Endodermal cell (in vitro differentiated cells): ENCODE measurements around the gene TSPAN17. TPM values are rescaled to one million over a fixed set of nuclear protein-coding genes. Genes with fewer than 3 reads are reported as not detected.

Experiments used
- DNase-seq: peaks from one replicate; pipeline ENCODE4 v3.0.0-alpha.2; 2017
- H3K27ac ChIP-seq: 2 replicates; pipeline ENCODE4 v1.5.1; 2013; ENCODE audit warnings: mild to moderate bottlenecking, low read depth, low read length, moderate library complexity
- H3K27me3 ChIP-seq: 2 replicates; pipeline ENCODE4 v1.6.1; 2013; ENCODE audit warnings: mild to moderate bottlenecking, low read length, moderate library complexity; ENCODE audit not compliant: insufficient read depth, control insufficient read depth, poor library complexity, severe bottlenecking
- H3K36me3 ChIP-seq: 2 replicates; pipeline ENCODE4 v1.7.0; 2013; ENCODE audit warnings: mild to moderate bottlenecking, low read length, moderate library complexity; ENCODE audit not compliant: control insufficient read depth, insufficient read depth
- H3K4me1 ChIP-seq: one replicate; pipeline ENCODE4 v1.7.0; 2013; ENCODE audit warnings: low read length; ENCODE audit not compliant: control insufficient read depth, insufficient read depth
- H3K4me3 ChIP-seq: 2 replicates; pipeline ENCODE4 v1.5.1; 2013; ENCODE audit warnings: mild to moderate bottlenecking, low read length, moderate library complexity
- H3K9ac ChIP-seq: 2 replicates; pipeline ENCODE4 v1.6.1; 2013; ENCODE audit warnings: mild to moderate bottlenecking, low read length, moderate library complexity; ENCODE audit not compliant: poor library complexity, severe bottlenecking; ENCODE audit errors: extremely low read depth
- H3K9me3 ChIP-seq: 2 replicates; pipeline ENCODE4 v1.6.1; 2013; ENCODE audit warnings: mild to moderate bottlenecking, low read length, moderate library complexity; ENCODE audit not compliant: control insufficient read depth
- H3K27ac Mint-ChIP-seq: 2 replicates; pipeline ENCODE4 v1.8.0; 2020; ENCODE audit warnings: mixed read lengths
- H3K27me3 Mint-ChIP-seq: 2 replicates; pipeline ENCODE4 v1.8.0; 2021; ENCODE audit warnings: mild to moderate bottlenecking, mixed read lengths; ENCODE audit not compliant: insufficient read depth
- H3K36me3 Mint-ChIP-seq: 2 replicates; pipeline ENCODE4 v1.8.0; 2020; ENCODE audit warnings: low read depth, mixed read lengths
- H3K4me1 Mint-ChIP-seq: 2 replicates; pipeline ENCODE4 v1.8.0; 2020; ENCODE audit warnings: mixed read lengths
- H3K4me3 Mint-ChIP-seq: 2 replicates; pipeline ENCODE4 v1.8.0; 2020; ENCODE audit warnings: mild to moderate bottlenecking, moderate library complexity, mixed read lengths
- H3K9me3 Mint-ChIP-seq: 2 replicates; pipeline ENCODE4 v1.8.0; 2020; ENCODE audit warnings: mild to moderate bottlenecking, mixed read lengths
- CTCF ChIP-seq: fragments of 200-600 bp; sonication (generic); conservative IDR thresholded peaks from 2 replicates; pipeline ENCODE4 v1.5.0; 2021; ENCODE audit warnings: antibody characterized with exemption, mild to moderate bottlenecking
- WGBS, 2 experiments: methylation state at CpG; one replicate each; pipeline versions ENCODE4 v1.1.5 to v1.1.7; 2013; ENCODE audit warnings: missing lambda C conversion rate in 2 of 2, mixed read lengths in 1 of 2; ENCODE audit not compliant: insufficient coverage in 1 of 2, insufficient read length in 1 of 2; 5-methylcytosine and 5-hydroxymethylcytosine counted together
- total RNA-seq, 2 donors: library from RNA; stranded (reverse); fragmentation: NEBNext Ultra II Directional in 1 of 2; extraction: Animal tissue kit (Norgen Biotek cat#: 25700) in 1 of 2; gene quantifications; 2 replicates in 1 of 2; 3 replicates in 1 of 2; pipeline ENCODE4 v1.2.1, GENCODE V29; 2021

TSPAN17 gene
- total RNA-seq, 2 donors from 2014 or later = 49.3 to 50.3 TPM

- no peak for TF ChIP-seq CTCF
- DNase-seq = no peak
- WGBS, 2 experiments = 88 to 90% methylated on average over 7 to 8 of the region's 8 CpGs
- H3K4me3 ChIP-seq = no peak overlapping the region
- Mint-ChIP-seq H3K4me1 (peaks cover 1% of the 10 kb centered on the region), H3K4me3 (no peak overlapping the region), H3K9me3 (no peaks in the 10 kb centered on the region), H3K27me3 (peaks cover 8% of the 10 kb centered on the region), H3K27ac (no peak overlapping the region), H3K36me3 (no peaks in the 10 kb centered on the region)
- no peaks in the 10 kb centered on the region for H3K4me1 ChIP-seq
- no peaks in the 10 kb centered on the region for H3K9me3 ChIP-seq
- H3K9ac ChIP-seq = no peak overlapping the region
- H3K27me3 ChIP-seq = peaks cover 4% of the 10 kb centered on the region
- no peak overlapping the region for H3K27ac ChIP-seq
- no peaks in the 10 kb centered on the region for H3K36me3 ChIP-seq
Measured at GRCh38 chr5:176670449-176670848, 23.2 kb downstream of the TSPAN17 start.

GRCh38 chr5:176671399-176671798 is 24.1 kb downstream of the TSPAN17 start:
- H3K9ac ChIP-seq = no peak overlapping the region
- 92 to 96% methylated on average over 4 of the region's 4 CpGs for WGBS, 2 experiments
- Mint-ChIP-seq H3K4me3 (no peak overlapping the region), H3K4me1 (peaks cover 5% of the 10 kb centered on the region), H3K27me3 (peaks cover 8% of the 10 kb centered on the region), H3K27ac (no peak overlapping the region), H3K36me3 (no peaks in the 10 kb centered on the region), H3K9me3 (no peaks in the 10 kb centered on the region)
- no peak overlapping the region for H3K4me3 ChIP-seq
- H3K36me3 ChIP-seq = no peaks in the 10 kb centered on the region
- no peaks in the 10 kb centered on the region for H3K4me1 ChIP-seq
- DNase-seq = no peak
- TF ChIP-seq CTCF = no peak
- peaks cover 4% of the 10 kb centered on the region for H3K27me3 ChIP-seq
- no peak overlapping the region for H3K27ac ChIP-seq
- no peaks in the 10 kb centered on the region for H3K9me3 ChIP-seq

- 73 to 90% methylated on average over 8 to 17 of the region's 18 CpGs for WGBS, 2 experiments
- Histone ChIP-seq H3K4me1 (no peaks in the 10 kb centered on the region), H3K9me3 (no peaks in the 10 kb centered on the region), H3K27ac (no peak overlapping the region), H3K36me3 (no peaks in the 10 kb centered on the region), H3K27me3 (peaks cover 4% of the 10 kb centered on the region), H3K4me3 (no peak overlapping the region), H3K9ac (no peak overlapping the region)
- no peak overlapping the region for H3K4me3 Mint-ChIP-seq
- no peak for TF ChIP-seq CTCF
- peaks cover 10% of the 10 kb centered on the region for H3K27me3 Mint-ChIP-seq
- DNase-seq = no peak
- H3K9me3 Mint-ChIP-seq = no peaks in the 10 kb centered on the region
- no peaks in the 10 kb centered on the region for H3K36me3 Mint-ChIP-seq
- H3K4me1 Mint-ChIP-seq = peaks cover 5% of the 10 kb centered on the region
- no peak overlapping the region for H3K27ac Mint-ChIP-seq
Measured at GRCh38 chr5:176671890-176672747, 24.8 kb downstream of the TSPAN17 start.
